LNCaP clone FGC (cell line): ENCODE results near the gene RGS3.

Experiments
- DNase-seq: peaks from one replicate; pipeline ENCODE4 v3.0.0-alpha.2; 2011; ENCODE audit warnings: low read depth
- H3K4me3 ChIP-seq: 2 replicates; pipeline ENCODE4 v1.5.1; 2011; ENCODE audit warnings: mild to moderate bottlenecking, low read depth, low read length, control low read depth
- CTCF ChIP-seq: IDR thresholded peaks from 2 replicates; pipeline ENCODE4 v1.5.1; 2012; ENCODE audit warnings: mild to moderate bottlenecking; ENCODE audit not compliant: control insufficient read depth, insufficient read depth; ENCODE audit errors: extremely low read depth

The RGS3 gene

GRCh38 chr9:113507256-113507655 lies 43.7 kb downstream of the RGS3 start:
- H3K4me3 ChIP-seq: no peak overlapping the region
- TF ChIP-seq CTCF: no peak
- DNase-seq: no peak

GRCh38 chr9:113508111-113508749 lies 44.7 kb downstream of the RGS3 start:
- H3K4me3 ChIP-seq: no peak overlapping the region
- TF ChIP-seq CTCF: peak; percentile 12; the same call in 1 of the 2 replicates
- DNase-seq: no peak

- DNase-seq: no peak
- no peak for TF ChIP-seq CTCF
Observed at GRCh38 chr9:113509463-113509862, 45.9 kb downstream of the RGS3 start.

GRCh38 chr9:113511047-113511521 lies 47.6 kb downstream of the RGS3 start:
- no peak for TF ChIP-seq CTCF
- no peak overlapping the region for H3K4me3 ChIP-seq
- no peak for DNase-seq

More at GRCh38 chr9:113509463-113509862, 45.9 kb downstream of the RGS3 start:
- H3K4me3 ChIP-seq: no peak overlapping the region

- H3K4me3 ChIP-seq: no peak overlapping the region
- no peak for TF ChIP-seq CTCF
- DNase-seq: no peak
Observed at GRCh38 chr9:113511856-113512761, 48.6 kb downstream of the RGS3 start.

GRCh38 chr9:113513111-113513510 lies 49.6 kb downstream of the RGS3 start:
- no peak for TF ChIP-seq CTCF
- DNase-seq: no peak
- no peak overlapping the region for H3K4me3 ChIP-seq

GRCh38 chr9:113513536-113513935 lies 50.0 kb downstream of the RGS3 start:
- TF ChIP-seq CTCF: no peak
- H3K4me3 ChIP-seq: no peak overlapping the region
- DNase-seq: no peak
